Daoy (cell line): ENCODE results near the gene RNF157. TPM values are rescaled to one million over a fixed set of nuclear protein-coding genes. Genes with fewer than 3 reads are reported as not detected.
"Not testable (repeated sequence)": the region's sequence is repeated elsewhere in the genome, so short reads cannot be mapped to it uniquely, and the experiment has no call there.

Experiments used
- DNase-seq: peaks from one replicate; pipeline ENCODE4 v3.0.0-alpha.2; 2015; ENCODE audit warnings: low read depth
- total RNA-seq: library from RNA; depleted of rRNA; stranded (reverse); fragments of >200 nt; shearing (Covaris generic); gene quantifications from 2 replicates; pipeline ENCODE4 v1.2.3, GENCODE V29; 2014

RNF157 gene
- total RNA-seq, 1 experiment from 2014 or later: 7.3 TPM

- DNase-seq: no peak
These were observed 30.7 kb upstream of the RNF157 start for GRCh38 chr17:76270770-76271668.

GRCh38 chr17:76270127-76270592 is 29.9 kb upstream of the RNF157 start:
- DNase-seq: no peak

GRCh38 chr17:76268991-76269981 is 29.0 kb upstream of the RNF157 start:
- no peak for DNase-seq

GRCh38 chr17:76268015-76268749 is 27.9 kb upstream of the RNF157 start:
- peak; percentile 46 for DNase-seq

DNA sequence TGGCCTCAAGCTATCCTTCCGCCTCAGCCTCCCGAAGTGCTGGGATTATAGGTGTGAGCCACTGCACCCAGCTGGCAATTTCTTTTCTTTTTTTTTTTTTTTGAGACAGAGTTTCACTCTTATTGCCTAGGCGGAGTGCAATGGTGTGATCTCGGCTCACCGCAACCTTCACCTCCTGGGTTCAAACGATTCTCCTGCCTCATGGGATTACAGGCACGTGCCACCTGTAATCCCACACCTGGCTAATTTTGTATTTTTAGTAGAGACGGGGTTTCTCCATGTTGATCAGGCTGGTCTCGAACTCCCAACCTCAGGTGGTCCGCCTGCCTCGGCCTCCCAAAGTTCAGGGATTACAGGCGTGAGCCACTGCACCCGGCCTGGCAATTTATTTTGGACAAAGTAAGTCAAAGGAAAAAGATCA is 27.3 kb upstream of the RNF157 start:
- DNase-seq: not testable (repeated sequence)

DNA sequence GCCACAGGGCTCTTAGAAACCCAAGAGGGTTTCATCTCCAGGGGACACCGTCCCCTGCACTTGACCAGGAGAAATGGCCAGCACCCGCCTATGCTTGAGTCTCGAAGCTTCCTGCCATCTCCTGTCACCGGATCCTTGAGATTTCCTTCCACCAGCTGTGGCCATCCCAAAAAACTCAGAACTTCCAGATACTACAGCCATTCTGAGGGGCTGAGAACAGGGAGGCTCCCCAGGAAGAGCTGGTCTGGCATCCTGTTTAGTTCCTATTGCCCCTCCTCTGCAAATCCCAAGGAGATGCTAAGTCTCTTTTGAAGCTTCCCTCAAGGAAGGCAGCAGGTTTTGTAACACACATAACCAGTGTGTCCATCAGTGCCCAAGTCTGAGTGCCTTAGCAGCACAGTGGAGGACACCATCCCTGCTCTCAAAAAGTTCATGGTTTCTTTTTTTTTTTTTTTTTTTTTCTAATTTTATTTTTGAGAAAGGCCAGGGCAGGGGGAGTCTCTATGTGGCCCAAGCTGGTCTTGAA is 26.8 kb upstream of the RNF157 start:
- DNase-seq: no peak

GRCh38 chr17:76266244-76266938 is 26.1 kb upstream of the RNF157 start:
- DNase-seq: peak; percentile 43

- peak; percentile 57 for DNase-seq
These were observed 25.4 kb upstream of the RNF157 start for GRCh38 chr17:76265624-76266243.

- DNase-seq: peak; percentile 100
These were observed 24.7 kb upstream of the RNF157 start, which contains the start of gene UBALD2 for GRCh38 chr17:76264755-76265623. UBALD2 (plus strand) TSS chr17:76265348; CDS start chr17:76265506, 158 bp downstream.

DNA sequence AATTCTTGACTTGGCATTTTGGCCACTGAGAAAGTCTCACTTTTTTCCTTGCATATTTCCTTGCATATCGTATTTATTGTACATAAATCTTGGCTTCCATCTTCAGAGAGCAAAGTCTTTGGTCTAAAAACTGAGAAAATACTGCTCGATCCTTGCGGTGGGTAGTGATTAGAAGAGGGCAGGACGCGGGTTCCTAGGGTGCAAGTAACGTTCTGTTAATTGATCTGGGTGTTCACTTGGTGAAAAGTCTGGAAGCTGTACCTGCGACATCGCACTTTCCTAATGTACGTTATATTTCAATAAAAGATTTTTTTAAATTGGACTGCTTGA is 24.1 kb upstream of the RNF157 start:
- no peak for DNase-seq

GRCh38 chr17:76263896-76264295 is 23.6 kb upstream of the RNF157 start:
- DNase-seq: no peak

GRCh38 chr17:76262732-76263344 is 22.5 kb upstream of the RNF157 start:
- DNase-seq: peak; percentile 75

GRCh38 chr17:76261421-76262215 is 21.3 kb upstream of the RNF157 start:
- peak; percentile 54 for DNase-seq

- DNase-seq: no peak
These were observed 20.4 kb upstream of the RNF157 start for GRCh38 chr17:76260669-76261068.

- no peak for DNase-seq
These were observed 19.9 kb upstream of the RNF157 start for GRCh38 chr17:76260220-76260619.

GRCh38 chr17:76256430-76257050 is 16.2 kb upstream of the RNF157 start:
- not testable (repeated sequence) for DNase-seq

DNA sequence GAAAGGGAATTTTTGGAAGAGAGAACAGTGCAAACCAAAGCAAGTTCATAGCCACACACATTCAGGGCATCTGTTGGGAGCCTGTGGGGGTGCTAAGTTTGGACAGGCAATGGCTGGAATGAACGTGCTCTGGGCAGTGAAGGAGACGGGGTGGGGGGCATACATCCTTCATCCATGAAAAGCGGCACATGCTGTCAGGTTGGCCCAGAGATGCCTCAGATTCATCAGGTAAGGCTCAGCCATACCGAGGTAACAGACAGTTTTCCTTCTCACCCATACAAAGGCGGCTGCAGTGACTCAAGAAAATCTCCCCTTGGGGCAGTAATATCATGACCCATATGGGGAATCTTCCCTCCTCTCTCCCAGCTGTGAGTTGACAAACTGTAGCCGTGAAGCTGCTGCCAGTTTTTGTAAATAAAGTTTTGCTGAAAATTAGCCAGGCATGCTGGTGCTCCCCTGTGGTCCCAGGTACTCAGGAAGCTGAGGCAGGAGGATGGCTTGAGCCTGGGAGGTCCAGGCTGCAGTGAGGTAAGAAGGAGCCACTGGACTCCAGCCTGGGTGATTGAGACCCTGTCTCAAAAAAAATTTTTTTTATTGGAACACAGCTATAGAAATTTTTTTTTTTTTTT is 15.6 kb upstream of the RNF157 start:
- DNase-seq: no peak
